IPS-NIHi11 (cell line): ENCODE data around the gene CSRP1.
"Not testable (repeated sequence)": the region's sequence is repeated elsewhere in the genome, so short reads cannot be mapped to it uniquely, and the experiment has no call there.

Experiments used
- DNase-seq: peaks from one replicate; pipeline ENCODE4 v3.0.0; 2012; ENCODE audit warnings: mixed read lengths, low spot score

CSRP1 gene

GRCh38 chr1:201476670-201477344 is 30.1 kb downstream of the CSRP1 start:
- DNase-seq = no peak

- no peak for DNase-seq
Observed at GRCh38 chr1:201475915-201476669, 30.8 kb downstream of the CSRP1 start.

DNA sequence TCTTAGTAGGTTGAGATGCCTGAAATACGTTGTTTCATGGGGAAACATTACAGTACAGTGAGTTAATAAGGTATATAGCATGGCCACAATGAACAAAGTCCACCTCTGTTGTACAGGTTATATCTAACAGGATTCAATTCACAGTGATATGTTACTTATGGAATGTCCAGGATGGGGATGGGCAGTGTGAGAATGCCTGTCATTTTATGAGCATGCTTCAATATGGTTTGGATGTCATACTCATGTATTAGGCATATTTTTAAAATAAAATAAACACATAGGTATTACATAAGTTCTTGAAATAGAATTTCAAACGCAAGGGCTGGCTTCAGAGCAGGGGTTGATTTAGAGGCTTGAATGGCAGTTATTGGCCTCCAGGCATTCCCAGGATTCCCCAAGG is 31.8 kb downstream of the CSRP1 start:
- no peak for DNase-seq

DNA sequence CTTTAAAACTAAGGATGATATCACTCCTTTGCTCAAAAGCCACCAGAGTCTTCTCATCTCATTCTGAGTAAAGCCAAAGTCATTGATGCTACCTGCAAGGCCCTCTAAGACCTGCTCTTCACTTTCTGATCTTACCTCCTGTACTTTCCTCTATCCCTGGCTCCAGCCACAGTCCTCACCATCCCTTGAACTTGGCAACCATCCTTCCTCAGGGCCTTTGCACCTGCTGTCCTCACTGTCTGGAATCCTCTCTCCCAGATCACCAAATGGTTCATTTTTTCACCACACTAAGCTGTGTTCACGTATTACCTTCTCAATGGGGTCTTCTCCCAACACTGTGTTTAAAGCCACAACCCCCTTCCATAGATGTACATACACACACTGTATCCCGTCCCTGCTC is 33.6 kb downstream of the CSRP1 start:
- DNase-seq = no peak

DNA sequence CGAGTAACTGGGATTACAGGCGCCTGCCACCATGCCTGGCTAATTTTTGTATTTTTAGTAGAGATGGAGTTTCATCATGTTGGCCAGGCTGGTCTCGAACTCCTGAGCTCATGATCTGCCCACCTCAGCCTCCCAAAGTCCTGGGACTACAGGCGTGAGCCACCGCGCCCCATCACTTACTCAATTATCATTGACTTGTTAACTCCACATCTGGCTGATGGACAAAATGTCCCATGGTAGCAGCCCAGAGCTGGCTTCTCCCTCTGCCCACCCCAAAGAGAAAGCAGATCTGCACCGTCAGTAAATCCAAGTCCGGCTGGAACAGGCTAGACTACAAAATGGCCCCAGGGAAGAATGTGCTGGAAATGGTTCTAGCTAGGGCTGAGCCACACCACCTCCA is 34.6 kb downstream of the CSRP1 start:
- DNase-seq = not testable (repeated sequence)

DNA sequence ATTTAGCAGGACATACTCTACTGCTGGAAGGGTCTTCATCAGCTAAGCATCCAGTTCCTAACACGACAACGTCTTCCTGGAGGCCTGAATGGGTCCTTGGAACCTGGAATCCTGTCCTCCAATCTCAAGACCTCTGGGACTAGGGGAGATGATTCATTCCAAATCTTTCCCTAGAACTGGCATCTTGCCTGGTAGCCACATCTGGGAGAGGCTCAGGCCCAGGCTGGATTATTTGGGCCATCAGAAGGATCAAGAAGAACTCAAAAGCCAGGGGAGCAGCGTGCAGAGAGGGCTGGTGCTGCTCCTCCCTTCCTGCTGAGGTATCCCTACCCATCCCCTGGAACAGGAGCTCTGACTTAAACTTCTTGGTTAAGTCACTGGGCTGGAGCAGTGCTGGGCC is 35.2 kb downstream of the CSRP1 start:
- no peak for DNase-seq

GRCh38 chr1:201470581-201470980 is 36.3 kb downstream of the CSRP1 start:
- no peak for DNase-seq

- DNase-seq = no peak
Observed at GRCh38 chr1:201469645-201470074, 37.3 kb downstream of the CSRP1 start.

GRCh38 chr1:201468844-201469644 is 37.9 kb downstream of the CSRP1 start, which contains the start of gene PHLDA3:
PHLDA3 (minus strand) TSS chr1:201469188; CDS start chr1:201468786, 402 bp downstream.
- DNase-seq = peak; percentile 87

GRCh38 chr1:201468501-201468843 is 38.5 kb downstream of the CSRP1 start:
- peak; percentile 55 for DNase-seq

GRCh38 chr1:201466492-201466891 is 40.4 kb downstream of the CSRP1 start:
- DNase-seq = no peak

GRCh38 chr1:201465698-201466290 is 41.1 kb downstream of the CSRP1 start:
- no peak for DNase-seq

DNA sequence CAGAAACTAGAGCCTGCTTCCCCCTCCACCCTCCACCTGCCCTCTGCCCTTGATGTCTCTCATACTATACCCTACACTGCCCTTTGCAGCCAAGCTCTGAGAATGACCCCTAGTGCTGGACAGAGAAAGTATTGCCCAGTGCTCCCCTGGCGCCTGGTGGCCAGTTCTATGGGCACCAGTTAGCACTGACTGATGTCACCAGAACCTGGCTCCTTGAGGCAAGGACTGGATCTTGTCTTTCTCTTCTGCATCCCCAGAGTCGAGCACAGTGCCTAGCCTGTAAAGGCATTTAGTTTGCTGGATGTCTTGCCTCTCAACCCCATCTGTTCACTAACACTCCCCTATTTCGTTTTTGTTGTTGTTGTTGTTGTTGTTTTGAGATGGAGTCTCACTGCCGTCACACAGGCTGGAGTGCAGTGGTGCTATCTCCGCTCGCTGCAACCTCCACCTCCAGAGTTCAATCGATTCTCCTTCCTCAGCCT is 43.8 kb downstream of the CSRP1 start:
- no peak for DNase-seq

- peak; percentile 56 for DNase-seq
Observed at GRCh38 chr1:201461645-201462441, 45.1 kb downstream of the CSRP1 start.

DNA sequence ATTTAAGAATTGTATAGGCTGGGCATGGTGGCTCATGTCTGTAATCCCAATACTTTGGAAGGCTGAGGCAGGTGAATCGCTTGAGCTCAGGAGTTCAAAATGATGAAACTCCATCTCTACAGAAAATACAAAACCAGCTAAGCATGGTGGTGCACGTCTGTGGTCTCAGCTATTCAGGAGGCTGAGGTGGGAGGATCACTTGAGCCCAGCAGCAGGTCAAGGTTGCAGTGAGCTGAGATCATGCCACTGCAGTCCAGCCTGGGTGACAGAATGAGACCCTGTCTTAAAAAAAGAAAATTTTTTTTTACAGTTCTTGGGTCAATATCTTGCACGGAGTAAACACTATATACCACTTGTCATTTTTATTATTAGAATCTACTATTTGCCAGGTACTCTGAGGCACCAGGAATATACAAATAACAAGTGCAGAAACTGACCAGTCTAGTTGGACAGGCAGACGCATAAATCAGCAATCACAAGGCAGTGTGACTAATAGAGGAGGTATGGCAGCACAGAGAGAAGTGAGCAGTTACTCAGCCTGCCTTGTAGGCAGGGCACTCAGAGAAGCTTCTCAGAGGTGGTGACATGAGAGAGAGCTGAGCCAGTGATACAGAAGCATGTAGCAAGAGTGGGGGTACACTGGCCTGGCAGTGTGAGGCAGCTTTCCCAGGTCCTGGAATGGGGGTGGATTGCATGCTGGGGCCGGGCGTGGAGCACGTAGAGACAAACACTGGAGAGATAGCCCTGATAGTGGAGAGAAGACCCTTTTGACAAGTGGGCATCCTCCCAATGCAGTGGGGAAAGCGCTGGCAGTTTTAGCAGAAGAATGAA is 45.9 kb downstream of the CSRP1 start:
- peak; percentile 39 for DNase-seq

DNA sequence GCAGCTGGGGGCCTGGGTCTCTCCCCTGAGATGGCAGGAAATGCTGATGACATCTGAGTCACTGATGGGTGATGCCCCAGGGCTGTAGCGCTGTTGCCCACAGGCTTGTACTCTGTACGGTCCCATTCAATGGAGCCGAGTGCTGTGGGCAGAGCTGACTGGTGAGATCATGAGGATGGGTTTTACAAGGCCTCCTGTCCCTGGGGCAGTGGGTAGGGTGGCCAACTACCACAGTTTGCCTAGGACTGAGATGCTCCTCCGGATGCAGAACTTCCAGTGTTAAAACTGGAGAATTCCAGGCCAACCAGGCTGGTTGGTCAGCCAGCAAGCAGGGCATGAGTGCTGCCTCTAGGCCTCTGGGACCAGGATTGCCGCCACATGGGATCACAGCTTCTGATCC is 47.1 kb downstream of the CSRP1 start:
- DNase-seq = no peak

- no peak for DNase-seq
Observed at GRCh38 chr1:201459052-201459451, 47.9 kb downstream of the CSRP1 start.

- DNase-seq = no peak
Observed at GRCh38 chr1:201457508-201457960, 49.4 kb downstream of the CSRP1 start.

GRCh38 chr1:201456499-201457309 is 50.2 kb downstream of the CSRP1 start:
- DNase-seq = no peak
